Gastrocnemius medialis (tissue), 4 donors: ENCODE data around the gene UCP1.

Source experiments
- POLR2A ChIP-seq, 2 donors: fragments of 450-650 bp; IDR thresholded peaks; one replicate each; pipeline ENCODE4 v1.6.1; 2017; ENCODE audit warnings: antibody characterized with exemption in 2 of 2, mild to moderate bottlenecking in 2 of 2, moderate library complexity in 2 of 2
- TF ChIP-seq, protein P1 (sequence below), 5 experiments: fragments of 450-650 bp in 3 of 5; fragments of 200-600 bp in 2 of 5; sonication (generic) in 2 of 5; IDR thresholded peaks in 4 of 5; conservative IDR thresholded peaks in 1 of 5; 1 replicate in 4 of 5; 2 replicates in 1 of 5; pipeline ENCODE4 v1.5.1; 2016 to 2019; ENCODE audit warnings: antibody characterized with exemption in 5 of 5, mild to moderate bottlenecking in 3 of 5, moderate library complexity in 3 of 5

GRCh38 chr4:140559696-140560095, 9.1 kb downstream of the UCP1 start:
- TF ChIP-seq POLR2A (IDR thresholded peaks at IDR 0.05) = no peak
- TF ChIP-seq, protein P1, sequence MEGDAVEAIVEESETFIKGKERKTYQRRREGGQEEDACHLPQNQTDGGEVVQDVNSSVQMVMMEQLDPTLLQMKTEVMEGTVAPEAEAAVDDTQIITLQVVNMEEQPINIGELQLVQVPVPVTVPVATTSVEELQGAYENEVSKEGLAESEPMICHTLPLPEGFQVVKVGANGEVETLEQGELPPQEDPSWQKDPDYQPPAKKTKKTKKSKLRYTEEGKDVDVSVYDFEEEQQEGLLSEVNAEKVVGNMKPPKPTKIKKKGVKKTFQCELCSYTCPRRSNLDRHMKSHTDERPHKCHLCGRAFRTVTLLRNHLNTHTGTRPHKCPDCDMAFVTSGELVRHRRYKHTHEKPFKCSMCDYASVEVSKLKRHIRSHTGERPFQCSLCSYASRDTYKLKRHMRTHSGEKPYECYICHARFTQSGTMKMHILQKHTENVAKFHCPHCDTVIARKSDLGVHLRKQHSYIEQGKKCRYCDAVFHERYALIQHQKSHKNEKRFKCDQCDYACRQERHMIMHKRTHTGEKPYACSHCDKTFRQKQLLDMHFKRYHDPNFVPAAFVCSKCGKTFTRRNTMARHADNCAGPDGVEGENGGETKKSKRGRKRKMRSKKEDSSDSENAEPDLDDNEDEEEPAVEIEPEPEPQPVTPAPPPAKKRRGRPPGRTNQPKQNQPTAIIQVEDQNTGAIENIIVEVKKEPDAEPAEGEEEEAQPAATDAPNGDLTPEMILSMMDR (IDR thresholded peaks at IDR 0.05 in 4 of 5, conservative IDR thresholded peaks at IDR 0.05 in 1 of 5) = no peak
